ENCODE measurements around the gene CTAGE4. TPM values are rescaled to one million over a fixed set of nuclear protein-coding genes. Genes with fewer than 3 reads are reported as not detected.
"Not testable (repeated sequence)": the region's sequence is repeated elsewhere in the genome, so short reads cannot be mapped to it uniquely, and the experiment has no call there.

The CTAGE4 gene, protein sequence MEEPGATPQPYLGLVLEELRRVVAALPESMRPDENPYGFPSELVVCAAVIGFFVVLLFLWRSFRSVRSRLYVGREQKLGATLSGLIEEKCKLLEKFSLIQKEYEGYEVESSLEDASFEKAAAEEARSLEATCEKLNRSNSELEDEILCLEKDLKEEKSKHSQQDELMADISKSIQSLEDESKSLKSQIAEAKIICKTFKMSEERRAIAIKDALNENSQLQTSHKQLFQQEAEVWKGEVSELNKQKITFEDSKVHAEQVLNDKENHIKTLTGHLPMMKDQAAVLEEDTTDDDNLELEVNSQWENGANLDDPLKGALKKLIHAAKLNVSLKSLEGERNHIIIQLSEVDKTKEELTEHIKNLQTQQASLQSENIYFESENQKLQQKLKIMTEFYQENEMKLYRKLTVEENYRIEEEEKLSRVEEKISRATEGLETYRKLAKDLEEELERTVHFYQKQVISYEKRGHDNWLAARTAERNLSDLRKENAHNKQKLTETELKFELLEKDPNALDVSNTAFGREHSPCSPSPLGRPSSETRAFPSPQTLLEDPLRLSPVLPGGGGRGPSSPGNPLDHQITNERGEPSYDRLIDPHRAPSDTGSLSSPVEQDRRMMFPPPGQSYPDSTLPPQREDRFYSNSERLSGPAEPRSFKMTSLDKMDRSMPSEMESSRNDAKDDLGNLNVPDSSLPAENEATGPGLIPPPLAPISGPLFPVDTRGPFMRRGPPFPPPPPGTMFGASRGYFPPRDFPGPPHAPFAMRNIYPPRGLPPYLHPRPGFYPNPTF
- 1.7 and 2.9 TPM in 2 replicates for total RNA-seq (ENCODE audit: low replicate concordance)

DNA sequence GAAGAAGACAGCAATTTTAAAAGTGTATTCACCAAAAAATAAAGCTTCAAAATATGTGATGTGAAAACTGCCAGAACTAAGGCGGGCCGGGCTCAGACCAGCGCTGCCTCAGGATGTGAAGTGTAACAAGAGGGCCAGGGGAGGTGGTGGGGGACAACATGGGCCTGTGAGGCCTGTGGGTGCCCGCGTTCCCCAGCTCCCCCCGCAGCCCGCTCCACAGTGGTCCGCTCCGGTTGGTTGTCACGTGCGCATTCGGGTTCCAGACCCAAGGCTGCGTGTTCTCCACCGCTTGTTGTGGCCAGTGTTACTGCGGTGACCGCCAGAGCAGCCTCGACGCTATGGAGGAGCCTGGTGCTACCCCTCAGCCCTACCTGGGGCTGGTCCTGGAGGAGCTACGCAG lies at the start of gene CTAGE4:
CTAGE4 (plus strand) TSS at position 301 of the 400 bp plus-strand sequence; CDS start at position 339, 38 bp downstream.
- not testable (repeated sequence) for H3K4me3 ChIP-seq (ENCODE audit: low read depth, low read length); DNase-seq (ENCODE audit: low read depth)

DNA sequence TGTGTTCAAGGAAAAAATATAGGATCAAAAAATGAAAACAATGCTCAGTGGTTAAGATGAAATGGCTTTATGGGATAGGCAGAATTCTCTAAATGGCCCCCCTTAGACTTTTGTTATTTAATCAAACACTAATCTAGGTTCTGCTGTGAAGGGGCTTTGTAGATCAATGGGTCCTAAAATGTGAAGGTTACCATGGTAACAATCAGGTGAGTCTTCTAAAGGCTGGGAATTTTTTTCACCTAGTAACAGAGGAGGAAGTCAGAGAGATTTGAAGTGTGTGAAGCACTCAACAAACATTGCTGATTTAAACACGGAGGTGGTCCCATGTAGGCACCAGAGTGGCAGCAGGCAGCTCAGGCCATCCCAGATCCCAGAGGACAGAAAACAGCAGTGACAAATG lies 49.1 kb upstream of the CTAGE4 start:
- TF ChIP-seq, protein P1, sequence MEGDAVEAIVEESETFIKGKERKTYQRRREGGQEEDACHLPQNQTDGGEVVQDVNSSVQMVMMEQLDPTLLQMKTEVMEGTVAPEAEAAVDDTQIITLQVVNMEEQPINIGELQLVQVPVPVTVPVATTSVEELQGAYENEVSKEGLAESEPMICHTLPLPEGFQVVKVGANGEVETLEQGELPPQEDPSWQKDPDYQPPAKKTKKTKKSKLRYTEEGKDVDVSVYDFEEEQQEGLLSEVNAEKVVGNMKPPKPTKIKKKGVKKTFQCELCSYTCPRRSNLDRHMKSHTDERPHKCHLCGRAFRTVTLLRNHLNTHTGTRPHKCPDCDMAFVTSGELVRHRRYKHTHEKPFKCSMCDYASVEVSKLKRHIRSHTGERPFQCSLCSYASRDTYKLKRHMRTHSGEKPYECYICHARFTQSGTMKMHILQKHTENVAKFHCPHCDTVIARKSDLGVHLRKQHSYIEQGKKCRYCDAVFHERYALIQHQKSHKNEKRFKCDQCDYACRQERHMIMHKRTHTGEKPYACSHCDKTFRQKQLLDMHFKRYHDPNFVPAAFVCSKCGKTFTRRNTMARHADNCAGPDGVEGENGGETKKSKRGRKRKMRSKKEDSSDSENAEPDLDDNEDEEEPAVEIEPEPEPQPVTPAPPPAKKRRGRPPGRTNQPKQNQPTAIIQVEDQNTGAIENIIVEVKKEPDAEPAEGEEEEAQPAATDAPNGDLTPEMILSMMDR (IDR thresholded peaks at IDR 0.05; ENCODE audit: insufficient read depth, low read length): no peak
- H3K4me3 ChIP-seq (ENCODE audit: low read depth, low read length): no peak overlapping the region
- no peak for DNase-seq (ENCODE audit: low read depth)

DNA sequence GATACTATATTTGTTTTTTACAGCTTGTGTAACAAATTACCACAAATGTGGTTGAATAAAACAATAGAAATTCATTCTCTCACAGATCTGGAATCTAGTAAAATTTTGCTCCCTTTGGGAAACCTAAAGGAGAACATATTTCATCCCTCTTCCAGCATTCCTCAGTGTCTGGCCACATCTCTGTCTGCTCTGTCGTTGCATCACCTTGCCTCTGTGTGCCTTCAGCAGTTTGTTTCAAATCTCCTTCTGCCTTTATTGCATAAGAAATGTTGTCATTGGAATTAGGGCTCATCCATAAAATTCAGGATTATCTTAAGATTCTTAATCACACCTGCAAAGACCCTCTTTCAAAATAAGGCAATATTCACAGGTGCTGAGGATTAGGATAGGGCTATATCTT lies 45.8 kb upstream of the CTAGE4 start:
- no peak overlapping the region for H3K4me3 ChIP-seq (ENCODE audit: low read depth, low read length)
- DNase-seq (ENCODE audit: low read depth): no peak
- TF ChIP-seq, protein P1 (IDR thresholded peaks at IDR 0.05; ENCODE audit: insufficient read depth, low read length): no peak

DNA sequence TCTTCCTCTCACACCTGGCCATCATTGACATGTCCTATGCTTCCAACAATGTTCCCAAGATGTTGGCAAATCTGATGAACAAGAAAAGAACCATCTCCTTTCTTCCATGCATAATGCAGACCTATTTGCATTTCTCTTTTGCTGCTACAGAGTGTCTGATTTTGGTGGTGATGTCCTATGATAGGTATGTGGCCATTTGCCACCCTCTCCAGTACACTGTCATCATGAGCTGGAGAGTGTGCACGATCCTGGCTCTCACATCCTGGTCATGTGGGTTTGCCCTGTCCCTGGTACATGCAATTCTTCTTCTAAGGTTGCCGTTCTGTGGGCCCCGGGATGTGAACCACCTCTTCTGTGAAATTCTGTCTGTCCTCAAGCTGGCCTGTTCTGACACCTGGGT lies 41.1 kb upstream of the CTAGE4 start:
- TF ChIP-seq, protein P1 (IDR thresholded peaks at IDR 0.05; ENCODE audit: insufficient read depth, low read length): no peak
- no peak for DNase-seq (ENCODE audit: low read depth)
- no peak overlapping the region for H3K4me3 ChIP-seq (ENCODE audit: low read depth, low read length)

DNA sequence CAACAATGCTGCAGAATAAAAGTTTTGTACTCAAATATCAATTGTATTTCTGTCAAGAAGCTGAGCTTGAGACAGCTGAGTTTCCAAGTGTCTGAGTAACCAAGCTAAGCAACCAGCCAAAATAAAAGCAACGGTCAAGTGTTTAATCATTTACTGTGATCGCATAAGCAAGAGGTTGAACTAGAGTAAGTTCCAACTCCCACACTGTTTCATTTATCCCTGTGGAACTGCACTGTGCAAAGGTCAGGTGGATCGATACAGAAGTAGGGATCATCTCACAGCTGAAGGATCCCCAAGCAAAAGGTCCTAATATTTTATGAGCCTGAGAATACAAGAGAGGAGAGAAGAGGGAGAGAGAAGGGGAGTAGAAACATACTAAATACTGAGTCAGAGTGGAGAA lies 38.8 kb upstream of the CTAGE4 start:
- DNase-seq (ENCODE audit: low read depth): no peak
- TF ChIP-seq, protein P1 (IDR thresholded peaks at IDR 0.05; ENCODE audit: insufficient read depth, low read length): no peak
- H3K4me3 ChIP-seq (ENCODE audit: low read depth, low read length): no peak overlapping the region

DNA sequence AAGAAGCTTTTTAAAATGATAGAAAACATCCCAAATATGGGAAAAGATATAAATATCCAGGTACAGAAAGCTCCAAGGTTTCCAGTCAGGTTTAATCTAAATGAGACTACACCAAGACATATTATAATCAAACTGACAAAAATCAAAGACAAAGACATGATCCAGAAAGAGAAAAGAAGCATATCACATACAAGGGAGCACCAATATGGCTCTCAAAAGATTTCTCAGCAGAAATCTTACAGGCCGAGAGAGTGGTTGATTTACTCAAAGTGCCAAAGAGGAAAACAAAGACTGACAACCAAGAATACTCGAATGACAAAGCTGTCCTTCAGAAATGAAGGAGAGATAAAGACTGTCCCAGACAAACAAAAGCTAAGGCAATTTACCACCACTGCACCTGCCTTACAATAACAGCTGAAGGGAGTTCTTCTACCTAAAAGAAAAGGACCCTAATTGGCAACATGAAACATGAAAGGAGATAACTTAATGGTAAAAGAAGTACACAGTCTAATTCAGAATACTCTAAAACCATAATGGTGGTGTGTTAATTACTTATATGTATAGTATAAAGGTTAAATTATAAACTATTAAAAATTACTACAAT lies 34.9 kb upstream of the CTAGE4 start:
- H3K4me3 ChIP-seq (ENCODE audit: low read depth, low read length): no peak overlapping the region
- DNase-seq (ENCODE audit: low read depth): no peak

More for the DNA sequence above, 34.9 kb upstream of the CTAGE4 start:
- TF ChIP-seq, protein P1 (IDR thresholded peaks at IDR 0.05; ENCODE audit: insufficient read depth, low read length): no peak

All from fibroblast of the aortic adventitia (primary cell).